ENCODE data around the gene PARD3.
"Not testable (repeated sequence)": the region's sequence is repeated elsewhere in the genome, so short reads cannot be mapped to it uniquely, and the experiment has no call there.

DNA sequence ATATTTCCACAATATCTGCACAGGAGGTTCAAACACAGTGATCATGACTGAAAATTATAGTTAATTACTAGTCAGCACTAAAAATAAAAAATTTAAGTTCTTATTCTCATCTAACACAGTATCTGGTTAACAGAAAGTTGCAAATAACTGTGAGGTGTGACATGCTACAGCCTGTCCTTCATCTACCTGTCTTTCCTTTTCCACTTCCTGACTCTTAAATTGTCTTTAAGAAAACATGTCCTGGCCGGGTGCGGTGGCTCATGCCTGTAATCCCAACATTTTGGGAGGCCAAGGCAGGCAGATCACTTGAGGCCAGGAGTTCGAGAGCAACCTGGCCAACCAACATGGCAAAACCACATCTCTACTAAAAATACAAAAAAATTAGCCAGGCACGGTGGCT, 57.9 kb downstream of the PARD3 start:
- TF ChIP-seq, protein P1, sequence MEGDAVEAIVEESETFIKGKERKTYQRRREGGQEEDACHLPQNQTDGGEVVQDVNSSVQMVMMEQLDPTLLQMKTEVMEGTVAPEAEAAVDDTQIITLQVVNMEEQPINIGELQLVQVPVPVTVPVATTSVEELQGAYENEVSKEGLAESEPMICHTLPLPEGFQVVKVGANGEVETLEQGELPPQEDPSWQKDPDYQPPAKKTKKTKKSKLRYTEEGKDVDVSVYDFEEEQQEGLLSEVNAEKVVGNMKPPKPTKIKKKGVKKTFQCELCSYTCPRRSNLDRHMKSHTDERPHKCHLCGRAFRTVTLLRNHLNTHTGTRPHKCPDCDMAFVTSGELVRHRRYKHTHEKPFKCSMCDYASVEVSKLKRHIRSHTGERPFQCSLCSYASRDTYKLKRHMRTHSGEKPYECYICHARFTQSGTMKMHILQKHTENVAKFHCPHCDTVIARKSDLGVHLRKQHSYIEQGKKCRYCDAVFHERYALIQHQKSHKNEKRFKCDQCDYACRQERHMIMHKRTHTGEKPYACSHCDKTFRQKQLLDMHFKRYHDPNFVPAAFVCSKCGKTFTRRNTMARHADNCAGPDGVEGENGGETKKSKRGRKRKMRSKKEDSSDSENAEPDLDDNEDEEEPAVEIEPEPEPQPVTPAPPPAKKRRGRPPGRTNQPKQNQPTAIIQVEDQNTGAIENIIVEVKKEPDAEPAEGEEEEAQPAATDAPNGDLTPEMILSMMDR (conservative IDR thresholded peaks at IDR 0.05; ENCODE audit: low read depth, low read length), result not testable (repeated sequence)
- not testable (repeated sequence) for TF ChIP-seq EZH2phosphoT487 (IDR thresholded peaks at IDR 0.05; ENCODE audit: borderline replicate concordance, low read length)
